Aorta (tissue), 5 donors: Measurements from ENCODE around the gene C22orf31. TPM values are rescaled to one million over a fixed set of nuclear protein-coding genes. Genes with fewer than 3 reads are reported as not detected.
A peak's percentile ranks its signal among the peaks of the same experiment; 100 is the strongest.

ENCODE experiments used
- ATAC-seq: fragments of 200-7000 bp; cut with Tn5 transposase; one replicate; pipeline ENCODE4 v1.9.1; 2022; ENCODE audit warnings: moderate library complexity; ENCODE audit not compliant: low FRiP score
- DNase-seq, 2 donors: peaks; one replicate each; pipeline ENCODE4 v3.0.0-alpha.2; 2020
- H3K27ac ChIP-seq, 2 donors: one replicate each; pipeline ENCODE4 v1.5.1; 2013; ENCODE audit warnings: low read length in 2 of 2, mild to moderate bottlenecking in 2 of 2, moderate library complexity in 2 of 2, control low read depth in 1 of 2, inconsistent platforms in 1 of 2, low read depth in 1 of 2
- H3K27me3 ChIP-seq, 2 donors: one replicate each; pipeline ENCODE4 v1.6.1; 2013; ENCODE audit warnings: control low read depth in 1 of 2, low read length in 1 of 2, mild to moderate bottlenecking in 1 of 2, moderate library complexity in 1 of 2; ENCODE audit not compliant: insufficient read depth in 2 of 2, control insufficient read depth in 1 of 2
- H3K36me3 ChIP-seq, 2 donors: one replicate each; pipeline ENCODE4 v1.6.1; 2013; ENCODE audit warnings: control low read depth in 1 of 2, low read length in 1 of 2, mild to moderate bottlenecking in 1 of 2; ENCODE audit not compliant: insufficient read depth in 2 of 2, control insufficient read depth in 1 of 2
- H3K4me1 ChIP-seq, 2 donors: one replicate each; pipeline ENCODE4 v1.6.1; 2013; ENCODE audit warnings: low read length in 2 of 2, control low read depth in 1 of 2, mild to moderate bottlenecking in 1 of 2, moderate library complexity in 1 of 2; ENCODE audit not compliant: insufficient read depth in 2 of 2, control insufficient read depth in 1 of 2
- H3K4me3 ChIP-seq, 2 donors: one replicate each; pipeline ENCODE4 v1.5.1; 2013; ENCODE audit warnings: low read length in 2 of 2, control low read depth in 1 of 2, mild to moderate bottlenecking in 1 of 2
- H3K9me3 ChIP-seq: one replicate; pipeline ENCODE4 v1.6.1; 2013; ENCODE audit warnings: mild to moderate bottlenecking, low read length; ENCODE audit not compliant: control insufficient read depth
- WGBS, 2 donors: extraction: QIAGEN DNeasy Blood & Tissue Kit; methylation state at CpG; one replicate each; pipeline ENCODE4 v1.1.7; 2013; 5-methylcytosine and 5-hydroxymethylcytosine counted together
- intact Hi-C, 2 donors: fragments of 100-400 bp; cut with DNase I; formaldehyde crosslinking; loops; one replicate each; pipeline versions ENCODE4 v1.14.2 to v1.15.0; 2022
- polyA plus RNA-seq, 2 donors: library from polyadenylated mRNA; stranded (reverse); fragments of 200-250 nt; gene quantifications; one replicate each; pipeline ENCODE4 v1.2.3, GENCODE V29; 2013
- total RNA-seq, 2 donors: library from RNA; stranded (reverse); fragmentation: NEBNext Ultra II Directional; extraction: Animal tissue kit (Norgen Biotek cat#: 25700); gene quantifications; one replicate each; pipeline ENCODE4 v1.2.1, GENCODE V29; 2021
- donor health status: healthy with polysubstance abuse.
- donor health status: Bipolar disorder and iron deficiency.
- donor health status: DM: no; HTN: no; CAD: no.
- donor health status: DM: no; HTN: no; CAD: no.
- donor health status: DM: yes; HTN: yes; CAD: no.

The C22orf31 gene
- total and polyA plus RNA-seq, 4 donors, result not detected

- ATAC-seq, result peak; percentile 84
- intact Hi-C loops, result loop anchor here (5.0 to 10.0 kb wide), 4 partner anchors 53 to 426 kb away; partner anchors contain the start of gene ZNRF3 (in 1 of the 2)
- peak; percentile 83 to 87 for DNase-seq
These were observed 30.9 kb downstream of the C22orf31 start for GRCh38 chr22:29030618-29031226.

GRCh38 chr22:29030016-29030617 is 31.5 kb downstream of the C22orf31 start:
- no peaks in the 10 kb centered on the region for H3K9me3 ChIP-seq
- ATAC-seq (no peak), DNase-seq (no peak)
- H3K27me3 ChIP-seq, result no peaks in the 10 kb centered on the region
- intact Hi-C loops, result loop anchor here (5.0 to 10.0 kb wide), 4 partner anchors 53 to 425 kb away; partner anchors contain the start of gene ZNRF3 (in 1 of the 2)
- no peaks in the 10 kb centered on the region for H3K36me3 ChIP-seq
- H3K4me3 ChIP-seq, result no peak overlapping the region
- peaks cover 0 to 4% of the 10 kb centered on the region in 2 donors for H3K4me1 ChIP-seq
- peak overlapping the region; percentile 18 to 34 for H3K27ac ChIP-seq
- WGBS, 2 donors, result 59 to 63% methylated on average over 20 of the region's 20 CpGs

More at GRCh38 chr22:29030618-29031226, 30.9 kb downstream of the C22orf31 start:
- Histone ChIP-seq H3K4me3 (no peak overlapping the region), H3K27me3 (no peaks in the 10 kb centered on the region), H3K9me3 (no peaks in the 10 kb centered on the region), H3K27ac (peak overlapping the region; percentile 18 to 44), H3K4me1 (peaks cover 0 to 4% of the 10 kb centered on the region in 2 donors), H3K36me3 (no peaks in the 10 kb centered on the region)
- 4 to 6% methylated on average over 32 of the region's 32 CpGs for WGBS, 2 donors

GRCh38 chr22:29029202-29030000 is 32.2 kb downstream of the C22orf31 start:
- no peak overlapping the region for H3K27ac ChIP-seq
- no peaks in the 10 kb centered on the region for H3K27me3 ChIP-seq
- WGBS, 2 donors, result 93% methylated on average over 9 of the region's 9 CpGs
- H3K9me3 ChIP-seq, result no peaks in the 10 kb centered on the region
- intact Hi-C loops, result no loop called here
- ATAC-seq (no peak), DNase-seq (no peak)
- peaks cover 0 to 4% of the 10 kb centered on the region in 2 donors for H3K4me1 ChIP-seq
- no peak overlapping the region for H3K4me3 ChIP-seq
- no peaks in the 10 kb centered on the region for H3K36me3 ChIP-seq

- intact Hi-C loops, result no loop called here
- Histone ChIP-seq H3K36me3 (no peaks in the 10 kb centered on the region), H3K27me3 (no peaks in the 10 kb centered on the region), H3K9me3 (no peaks in the 10 kb centered on the region), H3K27ac (no peak overlapping the region), H3K4me3 (no peak overlapping the region), H3K4me1 (peaks cover 0 to 4% of the 10 kb centered on the region in 2 donors)
- 89 to 92% methylated on average over 4 of the region's 4 CpGs for WGBS, 2 donors
- ATAC-seq (no peak), DNase-seq (no peak)
These were observed 33.2 kb downstream of the C22orf31 start for GRCh38 chr22:29028468-29028867.

- no peaks in the 10 kb centered on the region for H3K27me3 ChIP-seq
- no peak for ATAC-seq
- 97 to 100% methylated on average over 3 of the region's 3 CpGs for WGBS, 2 donors
- no peaks in the 10 kb centered on the region for H3K9me3 ChIP-seq
- H3K36me3 ChIP-seq, result no peaks in the 10 kb centered on the region
- no peak overlapping the region for H3K27ac ChIP-seq
- intact Hi-C loops, result no loop called here
- no peak overlapping the region for H3K4me3 ChIP-seq
- no peak for DNase-seq
- no peaks in the 10 kb centered on the region for H3K4me1 ChIP-seq
These were observed 35.1 kb downstream of the C22orf31 start for GRCh38 chr22:29026579-29026978.

- no peak overlapping the region for H3K27ac ChIP-seq
- WGBS, 2 donors, result 68 to 71% methylated on average over 3 of the region's 3 CpGs
- ATAC-seq (no peak), DNase-seq (no peak)
- H3K4me1 ChIP-seq, result no peaks in the 10 kb centered on the region
- intact Hi-C loops, result no loop called here
- no peak overlapping the region for H3K4me3 ChIP-seq
- no peaks in the 10 kb centered on the region for H3K9me3 ChIP-seq
- peaks cover 0 to 2% of the 10 kb centered on the region in 2 donors for H3K36me3 ChIP-seq
- no peaks in the 10 kb centered on the region for H3K27me3 ChIP-seq
These were observed 38.3 kb downstream of the C22orf31 start for GRCh38 chr22:29023172-29023796.

GRCh38 chr22:29022101-29022817 is 39.4 kb downstream of the C22orf31 start:
- H3K27ac ChIP-seq, result no peak overlapping the region
- no peaks in the 10 kb centered on the region for H3K4me1 ChIP-seq
- H3K9me3 ChIP-seq, result no peaks in the 10 kb centered on the region
- 82 to 89% methylated on average over 6 of the region's 6 CpGs for WGBS, 2 donors
- DNase-seq (no peak), ATAC-seq (no peak)
- intact Hi-C loops, result no loop called here
- no peak overlapping the region for H3K4me3 ChIP-seq
- H3K27me3 ChIP-seq, result no peaks in the 10 kb centered on the region
- H3K36me3 ChIP-seq, result peaks cover 0 to 2% of the 10 kb centered on the region in 2 donors
